CD4-positive, alpha-beta T cell treated with Interleukin-4 for 1 hour (primary cell): Measurements from ENCODE around the gene CIC.
"Not testable (repeated sequence)": the region's sequence is repeated elsewhere in the genome, so short reads cannot be mapped to it uniquely, and the experiment has no call there.

Source experiments
- DNase-seq, 2 donors: peaks; one replicate each; pipeline ENCODE4 v3.0.0-alpha.2; 2020 to 2022

The CIC gene

GRCh38 chr19:42255766-42256745 is 13.0 kb upstream of the CIC start:
- DNase-seq, result no peak

DNA sequence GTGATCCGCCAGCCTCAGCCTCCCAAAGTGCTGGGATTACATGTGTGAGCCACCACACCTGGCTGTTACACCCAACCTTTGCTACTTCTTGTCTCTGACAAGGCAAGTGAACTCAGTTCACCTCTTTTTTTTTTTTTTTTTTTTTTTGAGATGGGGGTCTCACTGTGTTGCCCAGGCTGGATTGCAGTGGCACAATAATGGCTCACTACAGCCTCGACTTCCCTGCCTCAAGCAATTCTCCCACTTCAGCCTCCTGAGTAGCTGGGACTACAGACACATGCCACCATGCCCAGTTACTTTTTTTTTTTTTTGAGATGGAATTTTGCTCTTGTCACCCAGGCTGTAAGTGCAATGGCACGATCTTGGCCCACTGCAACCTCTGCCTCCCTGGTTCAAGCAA is 11.2 kb upstream of the CIC start:
- DNase-seq, result not testable (repeated sequence)

DNA sequence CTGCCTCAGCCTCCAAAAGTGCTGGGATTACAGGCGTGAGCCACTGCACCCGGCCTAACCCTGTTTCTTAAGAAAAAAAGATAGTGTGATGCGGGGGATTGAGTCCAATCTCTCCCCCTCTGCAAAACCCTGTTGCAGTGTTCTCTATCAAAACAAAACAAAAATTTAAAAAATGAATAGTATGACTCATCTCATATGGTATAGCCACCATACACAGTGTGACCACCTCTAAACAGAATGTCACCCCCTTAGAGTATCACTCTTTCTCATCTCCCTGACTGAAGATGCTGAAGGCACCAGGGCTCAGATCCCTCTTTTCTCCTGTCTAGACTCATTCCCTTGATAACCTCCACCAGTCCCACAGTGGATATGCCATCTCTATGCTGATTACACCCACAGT is 7.3 kb upstream of the CIC start:
- DNase-seq, result no peak

GRCh38 chr19:42266105-42266504 is 2.9 kb upstream of the CIC start:
- not testable (repeated sequence) for DNase-seq

DNA sequence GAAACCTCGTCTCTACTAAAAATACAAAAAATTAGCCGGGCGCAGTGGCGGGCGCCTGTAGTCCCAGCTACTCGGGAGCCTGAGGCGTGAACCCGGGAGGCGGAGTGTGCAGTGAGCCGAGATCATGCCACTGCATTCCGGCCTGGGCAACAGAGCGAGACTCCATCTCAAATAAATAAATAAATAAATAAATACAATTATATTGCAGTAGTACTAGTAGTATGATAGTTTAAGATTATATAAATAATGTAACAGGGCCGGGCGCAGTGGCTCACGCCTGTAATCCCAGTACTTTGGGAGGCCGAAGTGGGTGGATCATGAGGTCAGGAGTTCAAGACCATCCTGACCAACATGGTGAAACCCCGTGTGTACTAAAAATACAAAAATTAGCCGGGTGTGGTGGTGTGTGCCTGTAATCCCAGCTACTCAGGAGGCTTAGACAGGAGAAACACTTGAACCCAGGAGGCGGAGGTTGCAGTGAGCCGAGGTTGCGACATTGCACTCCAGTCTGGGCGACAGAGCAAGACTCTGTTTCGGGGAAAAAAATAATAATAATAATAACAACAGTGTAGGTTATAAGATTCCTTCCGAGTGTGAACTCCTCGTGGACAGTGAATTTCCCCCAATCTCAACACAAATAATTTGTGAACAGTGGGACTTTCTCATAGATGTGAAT is 2.0 kb upstream of the CIC start:
- not testable (repeated sequence) for DNase-seq

- no peak for DNase-seq
These were observed 1.4 kb upstream of the CIC start for GRCh38 chr19:42267644-42268141.

DNA sequence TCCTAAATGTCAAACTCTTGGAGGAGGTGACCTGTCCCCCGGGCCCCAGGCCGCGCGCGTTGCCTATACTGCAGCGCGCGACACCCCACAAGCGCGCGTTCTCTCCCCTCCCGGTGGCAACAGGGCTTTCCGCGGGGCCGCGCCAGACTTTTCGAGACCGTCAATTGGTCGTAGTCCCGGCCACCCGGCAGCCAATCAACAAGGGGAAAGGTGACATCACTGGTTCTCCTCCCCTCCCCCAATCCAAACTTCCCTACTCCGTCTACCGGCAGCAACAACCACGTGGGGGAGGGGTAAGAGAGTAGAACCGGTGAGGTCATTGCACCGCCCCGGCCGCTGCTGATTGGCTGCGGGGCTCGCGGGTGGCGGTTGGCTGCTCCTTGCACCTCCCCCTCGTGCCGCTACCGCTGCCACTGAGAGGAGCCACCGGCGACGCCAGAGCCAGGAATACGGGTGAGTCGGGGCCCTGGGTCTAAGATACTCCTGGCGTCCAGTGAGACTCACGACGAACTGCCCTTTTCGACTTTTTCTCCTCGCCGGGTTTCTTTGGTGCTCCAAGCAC is 829 bp upstream of the CIC start:
- DNase-seq, result peak; percentile 100

GRCh38 chr19:42269478-42270345 is 660 bp downstream of the CIC start:
- no peak for DNase-seq

GRCh38 chr19:42270346-42271044 is 1.4 kb downstream of the CIC start:
- peak; percentile 85 to 87 for DNase-seq

GRCh38 chr19:42271045-42271419 is 2.0 kb downstream of the CIC start:
- no peak for DNase-seq

GRCh38 chr19:42271861-42272534 is 2.9 kb downstream of the CIC start:
- DNase-seq, result no peak

DNA sequence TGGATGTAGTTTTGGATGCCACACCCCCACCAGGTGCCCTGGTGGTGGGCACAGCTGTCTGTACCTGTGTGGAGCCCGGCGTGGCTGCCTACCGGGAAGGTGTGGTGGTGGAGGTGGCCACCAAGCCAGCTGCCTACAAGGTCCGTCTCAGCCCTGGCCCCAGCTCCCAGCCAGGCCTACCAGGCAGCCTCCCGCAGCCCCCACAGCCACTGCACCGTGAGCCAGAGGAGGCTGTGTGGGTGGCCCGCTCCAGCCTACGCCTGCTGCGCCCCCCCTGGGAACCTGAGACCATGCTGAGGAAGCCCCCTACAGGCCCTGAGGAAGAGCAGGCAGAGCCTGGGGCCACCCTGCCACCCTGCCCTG is 3.5 kb downstream of the CIC start:
- no peak for DNase-seq

DNA sequence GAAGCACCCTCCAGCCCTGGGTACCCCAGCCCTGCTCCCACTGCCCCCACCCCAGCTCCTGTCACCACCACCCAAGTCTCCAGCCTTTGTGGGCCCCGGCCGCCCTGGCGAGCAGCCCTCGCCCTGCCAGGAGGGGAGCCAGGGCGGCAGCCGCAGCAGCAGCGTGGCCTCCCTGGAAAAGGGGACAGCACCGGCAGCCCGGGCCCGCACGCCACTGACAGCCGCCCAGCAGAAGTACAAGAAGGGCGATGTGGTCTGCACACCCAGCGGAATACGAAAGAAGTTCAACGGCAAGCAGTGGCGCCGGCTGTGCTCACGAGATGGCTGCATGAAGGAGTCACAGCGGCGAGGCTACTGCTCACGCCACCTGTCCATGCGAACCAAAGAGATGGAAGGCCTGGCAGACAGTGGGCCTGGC is 3.9 kb downstream of the CIC start:
- no peak for DNase-seq

DNA sequence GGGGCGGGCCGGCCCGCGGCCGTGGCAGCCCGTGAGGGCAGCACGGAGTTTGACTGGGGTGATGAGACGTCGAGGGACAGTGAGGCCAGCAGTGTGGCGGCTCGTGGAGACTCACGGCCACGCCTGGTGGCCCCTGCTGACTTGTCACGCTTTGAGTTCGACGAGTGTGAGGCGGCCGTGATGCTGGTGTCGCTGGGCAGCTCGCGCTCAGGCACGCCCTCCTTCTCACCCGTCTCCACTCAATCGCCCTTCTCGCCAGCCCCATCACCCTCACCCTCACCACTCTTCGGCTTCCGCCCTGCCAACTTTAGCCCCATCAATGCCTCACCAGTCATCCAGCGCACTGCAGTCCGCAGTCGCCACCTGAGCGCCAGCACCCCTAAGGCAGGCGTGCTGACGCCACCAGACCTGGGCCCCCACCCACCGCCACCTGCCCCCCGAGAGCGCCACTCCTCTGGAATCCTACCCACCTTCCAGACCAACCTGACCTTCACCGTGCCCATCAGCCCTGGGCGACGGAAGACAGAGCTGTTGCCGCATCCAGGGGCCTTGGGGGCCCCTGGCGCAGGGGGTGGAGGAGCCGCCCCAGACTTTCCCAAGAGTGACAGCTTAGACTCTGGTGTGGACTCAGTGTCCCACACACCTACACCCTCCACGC is 4.5 kb downstream of the CIC start:
- DNase-seq, result no peak

DNA sequence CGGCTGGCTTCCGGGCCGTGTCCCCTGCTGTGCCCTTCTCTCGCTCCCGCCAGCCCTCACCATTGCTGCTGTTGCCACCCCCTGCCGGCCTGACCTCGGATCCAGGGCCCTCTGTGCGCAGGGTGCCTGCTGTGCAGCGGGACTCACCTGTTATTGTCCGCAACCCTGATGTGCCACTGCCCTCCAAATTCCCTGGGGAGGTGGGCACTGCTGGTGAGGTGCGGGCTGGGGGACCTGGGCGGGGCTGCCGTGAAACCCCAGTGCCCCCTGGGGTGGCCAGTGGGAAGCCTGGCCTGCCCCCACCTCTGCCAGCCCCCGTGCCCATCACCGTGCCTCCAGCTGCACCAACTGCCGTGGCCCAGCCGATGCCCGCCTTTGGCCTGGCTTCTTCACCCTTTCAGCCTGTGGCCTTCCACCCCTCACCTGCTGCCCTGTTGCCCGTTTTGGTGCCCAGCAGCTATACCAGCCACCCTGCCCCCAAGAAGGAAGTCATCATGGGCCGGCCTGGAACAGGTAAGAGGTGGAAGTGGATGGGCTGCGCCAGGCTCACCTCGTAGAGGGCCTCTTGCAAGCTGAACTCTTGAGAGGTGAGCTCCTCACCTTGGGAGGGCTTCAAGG is 5.1 kb downstream of the CIC start:
- DNase-seq, result no peak

DNA sequence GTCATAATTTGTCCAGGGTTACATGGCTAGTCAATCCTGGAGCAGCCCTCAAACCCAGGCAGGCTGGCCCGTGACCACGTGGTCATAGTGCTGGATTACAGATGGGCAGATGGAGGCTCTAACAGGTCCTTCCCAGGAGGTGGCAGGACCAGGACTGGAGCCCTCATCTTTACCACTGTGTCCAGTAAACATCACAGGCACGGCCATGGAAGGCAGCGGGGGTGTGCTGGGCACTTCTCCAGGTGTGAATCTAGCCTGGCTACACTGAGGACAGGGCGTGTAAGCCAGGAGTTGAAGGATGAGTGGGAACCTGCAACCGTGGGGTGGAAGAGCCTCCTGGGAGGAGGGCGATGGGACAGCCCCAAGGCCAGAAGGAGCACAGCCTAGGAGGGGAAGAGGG is 6.1 kb downstream of the CIC start:
- DNase-seq, result no peak

DNA sequence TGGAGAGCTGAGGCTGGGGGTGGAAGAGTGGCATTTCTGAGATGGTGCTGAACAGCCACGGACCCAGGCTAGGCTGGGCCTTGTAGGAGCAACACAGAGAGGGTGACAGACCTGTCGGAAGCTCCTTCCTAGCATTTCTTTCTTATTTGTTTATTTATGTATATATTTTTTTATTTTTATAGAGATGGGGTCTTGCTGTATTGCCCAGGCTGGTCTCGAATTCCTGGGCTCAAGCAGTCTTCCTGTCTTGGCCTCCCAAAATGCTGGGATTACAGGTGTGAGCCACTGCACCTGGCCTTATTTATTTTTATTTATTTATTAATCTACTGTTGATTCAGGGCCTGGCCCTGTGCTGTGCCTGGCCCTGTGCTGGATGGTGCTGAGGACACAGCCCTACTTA is 6.5 kb downstream of the CIC start:
- DNase-seq, result no peak

DNA sequence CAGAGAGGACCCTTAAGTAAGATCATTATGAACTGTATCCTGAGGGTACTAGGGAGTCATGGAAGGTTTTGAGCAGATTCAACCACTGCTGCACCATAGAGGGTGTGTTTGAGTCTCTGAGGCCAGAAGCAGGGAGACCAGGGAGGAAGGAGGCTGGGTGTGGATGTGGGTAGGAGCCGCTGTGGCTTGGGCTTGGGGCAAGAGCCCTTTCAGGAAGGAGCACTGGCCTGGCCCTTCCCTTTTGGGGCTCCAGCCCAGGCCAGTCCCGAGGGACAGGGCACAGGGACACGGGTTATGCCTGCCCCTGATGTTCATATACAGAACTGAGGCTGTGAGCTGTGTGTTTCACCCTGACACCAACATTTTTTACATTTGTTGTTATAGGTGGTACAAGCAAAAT is 7.2 kb downstream of the CIC start:
- no peak for DNase-seq

DNA sequence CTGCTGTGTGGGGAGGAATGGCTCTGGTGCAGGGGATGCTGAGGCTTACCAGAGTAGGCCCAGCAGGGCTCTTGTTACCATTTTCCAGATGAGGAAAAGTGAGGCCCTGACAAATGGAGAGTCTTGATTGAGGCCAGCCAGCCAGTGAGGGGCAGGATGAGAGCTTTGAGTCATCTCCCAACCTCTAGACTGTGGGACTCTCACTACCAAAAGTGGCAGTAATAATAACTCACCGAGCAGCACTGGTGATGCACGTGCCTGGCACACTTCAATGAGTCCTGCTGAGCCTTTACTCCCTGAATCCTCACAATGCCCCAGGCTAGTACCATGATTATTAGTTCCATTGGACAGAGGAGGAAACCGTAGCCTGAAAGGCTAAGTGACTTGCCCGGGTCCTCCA is 7.8 kb downstream of the CIC start:
- DNase-seq, result no peak

DNA sequence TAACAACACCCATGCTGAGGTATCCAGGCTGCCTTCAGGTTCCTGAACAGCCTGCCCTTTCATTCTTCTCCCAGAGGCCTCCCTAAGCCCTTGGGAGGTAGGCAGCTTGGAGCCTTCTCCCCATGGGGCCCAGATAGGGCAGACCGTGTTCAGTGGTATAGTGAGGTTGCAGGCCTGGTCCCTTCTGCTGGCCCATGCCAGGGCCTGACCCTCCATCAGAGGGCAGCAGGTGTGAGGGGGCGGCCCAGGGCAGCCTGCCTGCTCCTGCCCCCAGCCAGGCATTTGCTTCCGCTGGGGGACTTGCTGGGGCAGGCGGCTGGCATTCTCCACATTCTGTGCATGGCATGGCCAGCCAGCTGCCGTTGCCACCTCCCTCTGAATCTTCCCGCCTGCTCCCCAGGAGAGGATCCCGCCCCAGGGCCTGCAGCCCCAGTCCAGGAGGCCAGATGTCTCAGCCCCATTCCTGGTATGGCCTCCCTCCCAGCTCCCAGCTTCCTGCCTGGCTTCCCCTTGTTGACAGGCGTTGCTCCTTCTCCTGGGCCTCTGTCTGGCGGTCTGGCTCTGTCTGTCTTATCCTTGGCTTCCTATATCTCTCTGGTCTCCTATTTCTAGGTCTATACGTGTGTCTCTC is 8.9 kb downstream of the CIC start:
- DNase-seq, result no peak
